Cardiac septum (tissue), 1 donor: ENCODE data around the gene PMIS2. TPM values are rescaled to one million over a fixed set of nuclear protein-coding genes. Genes with fewer than 3 reads are reported as not detected.
A peak's percentile ranks its signal among the peaks of the same experiment; 100 is the strongest.

Source experiments
- DNase-seq: peaks from one replicate; pipeline ENCODE4 v3.0.0-alpha.2; 2020; ENCODE audit warnings: low spot score
- intact Hi-C: fragments of 100-400 bp; cut with DNase I; formaldehyde crosslinking; loops from one replicate; pipeline ENCODE4 v1.14.0; 2022
- long read RNA-seq: library from polyadenylated mRNA; unstranded; transcript quantifications from one replicate; pipeline ENCODE4 v2.0.0, GENCODE V29; 2021
- total RNA-seq: library from RNA; stranded (reverse); fragmentation: NEBNext Ultra II Directional; extraction: Animal tissue kit (Norgen Biotek cat#: 25700); gene quantifications from one replicate; pipeline ENCODE4 v1.2.1, GENCODE V29; 2021
- donor health status: DM: no; HTN: no; CAD: no.

PMIS2 gene
- total RNA-seq: not detected
- long read RNA-seq: 0 reads

GRCh38 chr19:35585848-35586247, at the start of gene PMIS2:
TSS of gene PMIS2 (plus strand) at chr19:35586173. CDS start at chr19:35586260, 87 bp downstream.
- no peak for DNase-seq
- intact Hi-C loops: no loop called here

GRCh38 chr19:35539314-35539713, 46.7 kb upstream of the PMIS2 start:
- no peak for DNase-seq
- intact Hi-C loops: no loop called here

- DNase-seq: no peak
- intact Hi-C loops: no loop called here
Measured at GRCh38 chr19:35539850-35540249, 46.1 kb upstream of the PMIS2 start.

- DNase-seq: no peak
- intact Hi-C loops: no loop called here
Measured at GRCh38 chr19:35540356-35540927, 45.5 kb upstream of the PMIS2 start.

GRCh38 chr19:35542209-35542608, 43.8 kb upstream of the PMIS2 start:
- intact Hi-C loops: no loop called here
- DNase-seq: no peak

- no peak for DNase-seq
- intact Hi-C loops: no loop called here
Measured at GRCh38 chr19:35543280-35544109, 42.5 kb upstream of the PMIS2 start.

- no peak for DNase-seq
- intact Hi-C loops: no loop called here
Measured at GRCh38 chr19:35544110-35544802, 41.7 kb upstream of the PMIS2 start.

- peak; percentile 95 for DNase-seq
- intact Hi-C loops: loop anchor here (5.0 kb wide), 3 partner anchors 67 to 172 kb away; partner anchors contain the start of genes HAUS5 and KMT2B
Measured at GRCh38 chr19:35545001-35545854, 40.7 kb upstream of the PMIS2 start, which contains the start of gene TMEM147. TSS of gene TMEM147 (plus strand) at chr19:35545626. CDS start at chr19:35545740, 114 bp downstream.

- intact Hi-C loops: loop anchor here (5.0 kb wide), 3 partner anchors 66 to 171 kb away; partner anchors contain the start of genes HAUS5 and KMT2B
Measured at GRCh38 chr19:35545855-35546381, 40.1 kb upstream of the PMIS2 start.

GRCh38 chr19:35546532-35546931, 39.4 kb upstream of the PMIS2 start:
- no peak for DNase-seq
- intact Hi-C loops: loop anchor here (5.0 kb wide), 3 partner anchors 66 to 171 kb away; partner anchors contain the start of genes HAUS5 and KMT2B

More at GRCh38 chr19:35545855-35546381, 40.1 kb upstream of the PMIS2 start:
- DNase-seq: no peak

- DNase-seq: no peak
- intact Hi-C loops: loop anchor here (5.0 kb wide), 3 partner anchors 63 to 168 kb away; partner anchors contain the start of genes HAUS5 and KMT2B
Measured at GRCh38 chr19:35549174-35549788, 36.7 kb upstream of the PMIS2 start.

GRCh38 chr19:35549879-35550523, 36.0 kb upstream of the PMIS2 start:
- intact Hi-C loops: loop anchor here (5.0 kb wide), 3 partner anchors 62 to 167 kb away; partner anchors contain the start of genes HAUS5 and KMT2B
- no peak for DNase-seq

GRCh38 chr19:35551091-35551810, 34.7 kb upstream of the PMIS2 start:
- intact Hi-C loops: no loop called here
- DNase-seq: no peak

- no peak for DNase-seq
Measured at GRCh38 chr19:35552534-35553384, 33.2 kb upstream of the PMIS2 start.

GRCh38 chr19:35553385-35554000, 32.5 kb upstream of the PMIS2 start:
- intact Hi-C loops: no loop called here
- no peak for DNase-seq

More at GRCh38 chr19:35552534-35553384, 33.2 kb upstream of the PMIS2 start:
- intact Hi-C loops: no loop called here

GRCh38 chr19:35554076-35554475, 31.9 kb upstream of the PMIS2 start:
- no peak for DNase-seq
- intact Hi-C loops: no loop called here
